ENCODE results near the gene CAMTA1. TPM values are rescaled to one million over a fixed set of nuclear protein-coding genes. Genes with fewer than 3 reads are reported as not detected.
"Not testable (repeated sequence)": the region's sequence is repeated elsewhere in the genome, so short reads cannot be mapped to it uniquely, and the experiment has no call there.

CAMTA1 gene
- total RNA-seq, 1 donor from 2014 or later: 63.8 TPM

DNA sequence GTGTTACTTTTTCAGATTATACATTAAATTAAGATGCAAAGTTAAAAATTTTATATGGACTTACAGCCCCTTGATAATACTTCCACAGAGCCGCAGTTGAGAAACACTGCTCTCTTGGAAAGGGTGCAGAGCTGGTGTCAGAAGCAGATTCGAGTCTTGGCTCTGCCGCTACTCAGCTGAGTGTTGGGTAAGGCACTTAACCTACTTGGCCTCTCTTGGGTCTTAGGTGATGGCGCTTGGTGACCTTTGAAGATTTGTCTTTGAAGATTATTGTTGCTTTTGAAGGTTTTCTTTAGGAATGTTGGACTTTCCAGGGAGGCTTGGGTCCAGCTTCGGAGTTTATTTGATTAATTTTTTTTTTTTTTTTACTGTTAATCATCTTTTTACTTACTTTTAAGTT is 48.5 kb downstream of the CAMTA1 start:
- H3K4me1 Mint-ChIP-seq (ENCODE audit: low read depth): peaks cover 18% of the 10 kb centered on the region
- DNase-seq (ENCODE audit: low spot score): no peak
- no peak overlapping the region for H3K4me3 Mint-ChIP-seq (ENCODE audit: unreplicated experiment)
- no peaks in the 10 kb centered on the region for H3K9me3 Mint-ChIP-seq (ENCODE audit: low read depth)
- TF ChIP-seq, protein P1, sequence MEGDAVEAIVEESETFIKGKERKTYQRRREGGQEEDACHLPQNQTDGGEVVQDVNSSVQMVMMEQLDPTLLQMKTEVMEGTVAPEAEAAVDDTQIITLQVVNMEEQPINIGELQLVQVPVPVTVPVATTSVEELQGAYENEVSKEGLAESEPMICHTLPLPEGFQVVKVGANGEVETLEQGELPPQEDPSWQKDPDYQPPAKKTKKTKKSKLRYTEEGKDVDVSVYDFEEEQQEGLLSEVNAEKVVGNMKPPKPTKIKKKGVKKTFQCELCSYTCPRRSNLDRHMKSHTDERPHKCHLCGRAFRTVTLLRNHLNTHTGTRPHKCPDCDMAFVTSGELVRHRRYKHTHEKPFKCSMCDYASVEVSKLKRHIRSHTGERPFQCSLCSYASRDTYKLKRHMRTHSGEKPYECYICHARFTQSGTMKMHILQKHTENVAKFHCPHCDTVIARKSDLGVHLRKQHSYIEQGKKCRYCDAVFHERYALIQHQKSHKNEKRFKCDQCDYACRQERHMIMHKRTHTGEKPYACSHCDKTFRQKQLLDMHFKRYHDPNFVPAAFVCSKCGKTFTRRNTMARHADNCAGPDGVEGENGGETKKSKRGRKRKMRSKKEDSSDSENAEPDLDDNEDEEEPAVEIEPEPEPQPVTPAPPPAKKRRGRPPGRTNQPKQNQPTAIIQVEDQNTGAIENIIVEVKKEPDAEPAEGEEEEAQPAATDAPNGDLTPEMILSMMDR (IDR thresholded peaks at IDR 0.05): no peak
- H3K27ac Mint-ChIP-seq (ENCODE audit: unreplicated experiment): no peak overlapping the region
- H3K27me3 Mint-ChIP-seq (ENCODE audit: low read depth): no peaks in the 10 kb centered on the region
- peaks cover 3% of the 10 kb centered on the region for H3K36me3 Mint-ChIP-seq (ENCODE audit: low read depth)

DNA sequence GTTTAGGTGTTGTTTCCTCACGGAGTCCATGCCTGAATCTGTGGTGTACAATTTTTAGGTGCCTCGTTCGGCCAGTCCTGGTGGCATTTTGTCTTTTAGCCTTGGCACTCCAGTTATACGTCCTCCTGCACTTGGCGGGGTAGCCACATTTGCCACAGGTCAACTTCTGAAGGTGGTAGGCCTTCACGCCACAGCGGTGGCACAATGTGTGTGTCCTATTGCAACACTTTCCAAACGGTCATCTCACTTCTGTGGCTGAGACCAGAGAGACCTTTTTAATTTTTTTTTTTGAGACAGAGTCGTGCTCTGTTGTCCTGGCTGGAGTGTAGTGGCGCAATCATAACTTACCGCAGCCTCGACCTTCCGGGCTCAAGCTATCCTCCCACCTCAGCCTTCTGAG is 49.1 kb downstream of the CAMTA1 start:
- Mint-ChIP-seq H3K27me3 (ENCODE audit: low read depth) (no peaks in the 10 kb centered on the region), H3K27ac (ENCODE audit: unreplicated experiment) (no peak overlapping the region), H3K4me3 (ENCODE audit: unreplicated experiment) (no peak overlapping the region), H3K4me1 (ENCODE audit: low read depth) (peaks cover 18% of the 10 kb centered on the region), H3K9me3 (ENCODE audit: low read depth) (no peaks in the 10 kb centered on the region), H3K36me3 (ENCODE audit: low read depth) (peaks cover 3% of the 10 kb centered on the region)
- no peak for DNase-seq (ENCODE audit: low spot score)
- TF ChIP-seq, protein P1 (IDR thresholded peaks at IDR 0.05): no peak

DNA sequence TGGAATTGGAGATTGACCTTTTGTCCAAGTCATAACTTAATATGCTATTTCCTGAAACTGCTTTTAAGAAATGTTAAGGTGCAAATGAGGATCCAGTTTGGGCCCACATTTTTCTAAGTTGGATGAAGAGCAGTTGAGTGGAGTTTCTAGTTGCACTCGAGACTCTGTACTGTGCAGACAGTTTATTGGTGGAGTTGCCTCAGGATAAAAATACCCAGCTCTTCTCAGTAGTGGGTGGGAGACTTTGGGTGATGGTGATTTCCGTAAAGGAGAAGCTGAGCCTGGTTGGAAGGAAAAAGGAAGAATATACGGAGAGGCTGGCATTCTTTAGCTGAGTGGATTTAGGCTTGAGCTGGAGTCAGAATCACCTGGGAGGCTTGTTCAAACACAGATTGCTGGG is 49.9 kb downstream of the CAMTA1 start:
- Mint-ChIP-seq H3K4me1 (ENCODE audit: low read depth) (peaks cover 18% of the 10 kb centered on the region), H3K27me3 (ENCODE audit: low read depth) (no peaks in the 10 kb centered on the region), H3K27ac (ENCODE audit: unreplicated experiment) (no peak overlapping the region), H3K36me3 (ENCODE audit: low read depth) (no peaks in the 10 kb centered on the region), H3K9me3 (ENCODE audit: low read depth) (no peaks in the 10 kb centered on the region), H3K4me3 (ENCODE audit: unreplicated experiment) (no peak overlapping the region)
- DNase-seq (ENCODE audit: low spot score): no peak
- TF ChIP-seq, protein P1 (IDR thresholded peaks at IDR 0.05): no peak

DNA sequence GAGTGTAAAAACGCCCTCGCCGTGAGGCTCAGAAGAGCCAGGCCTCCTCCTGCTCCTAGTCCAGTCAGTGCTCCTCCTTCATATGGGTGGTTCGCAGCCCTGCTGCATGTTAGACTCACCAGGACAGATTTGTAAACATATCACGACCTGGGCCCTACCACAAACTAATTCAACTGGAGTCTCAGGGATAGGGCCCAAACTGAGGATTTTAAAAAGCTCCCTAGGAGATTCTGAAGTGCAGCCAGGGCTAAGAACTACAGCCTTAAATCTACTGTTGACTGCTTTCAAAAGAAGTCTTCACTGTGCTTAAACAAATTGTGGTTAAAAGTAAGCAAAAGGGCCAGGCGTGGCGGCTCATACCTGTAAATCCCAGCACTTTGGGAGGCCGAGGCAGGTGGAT is 57.0 kb downstream of the CAMTA1 start:
- TF ChIP-seq, protein P1 (IDR thresholded peaks at IDR 0.05): no peak
- peaks cover 6% of the 10 kb centered on the region for H3K4me1 Mint-ChIP-seq (ENCODE audit: low read depth)
- H3K36me3 Mint-ChIP-seq (ENCODE audit: low read depth): peaks cover 16% of the 10 kb centered on the region
- H3K27me3 Mint-ChIP-seq (ENCODE audit: low read depth): no peaks in the 10 kb centered on the region
- no peak for DNase-seq (ENCODE audit: low spot score)
- no peak overlapping the region for H3K4me3 Mint-ChIP-seq (ENCODE audit: unreplicated experiment)
- H3K27ac Mint-ChIP-seq (ENCODE audit: unreplicated experiment): no peak overlapping the region
- peaks cover 3% of the 10 kb centered on the region for H3K9me3 Mint-ChIP-seq (ENCODE audit: low read depth)

DNA sequence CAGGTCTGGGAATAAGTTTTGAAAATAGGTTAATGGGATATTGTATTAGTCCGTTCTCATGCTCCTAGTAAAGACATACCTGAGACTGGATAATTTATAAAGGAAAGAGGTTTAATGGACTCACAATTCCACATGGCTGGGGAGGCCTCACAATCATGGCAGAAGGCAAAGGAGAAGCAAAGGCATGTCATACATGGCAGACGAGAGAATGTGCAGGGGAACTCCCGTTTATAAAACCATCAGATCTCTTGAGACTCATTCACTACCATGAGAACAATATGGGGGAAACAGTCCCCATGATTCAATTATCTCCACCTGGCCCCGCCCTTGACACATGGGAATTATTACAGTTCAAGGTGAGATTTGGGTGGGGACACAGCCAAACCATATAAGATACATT is 60.5 kb downstream of the CAMTA1 start:
- Mint-ChIP-seq H3K36me3 (ENCODE audit: low read depth) (peaks cover 14% of the 10 kb centered on the region), H3K4me1 (ENCODE audit: low read depth) (peaks cover 13% of the 10 kb centered on the region)
- not testable (repeated sequence) for DNase-seq (ENCODE audit: low spot score); H3K27ac Mint-ChIP-seq (ENCODE audit: unreplicated experiment); H3K9me3 Mint-ChIP-seq (ENCODE audit: low read depth); H3K4me3 Mint-ChIP-seq (ENCODE audit: unreplicated experiment); H3K27me3 Mint-ChIP-seq (ENCODE audit: low read depth)

DNA sequence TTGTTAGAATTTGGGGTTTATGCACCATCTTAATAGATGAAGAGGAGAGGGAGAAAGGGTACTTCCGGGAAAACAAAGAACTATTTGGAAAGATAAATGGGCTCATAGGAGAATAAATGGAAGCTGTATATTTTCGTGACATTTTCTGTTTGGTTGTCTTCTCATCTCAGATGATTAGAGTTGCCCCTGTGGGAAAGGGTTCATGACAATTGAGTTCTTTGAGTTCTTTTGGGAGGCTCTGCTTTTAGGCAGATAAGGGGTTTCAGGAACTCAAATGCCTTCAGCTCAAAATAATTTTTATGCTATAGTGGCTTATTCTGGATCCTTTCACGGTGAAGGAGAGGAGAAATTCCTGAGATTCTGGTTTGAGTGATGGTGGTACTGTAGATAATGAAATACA is 63.6 kb downstream of the CAMTA1 start:
- peaks cover 15% of the 10 kb centered on the region for H3K36me3 Mint-ChIP-seq (ENCODE audit: low read depth)
- TF ChIP-seq, protein P1 (IDR thresholded peaks at IDR 0.05): no peak

More for the DNA sequence above, 63.6 kb downstream of the CAMTA1 start:
- H3K9me3 Mint-ChIP-seq (ENCODE audit: low read depth): peaks cover 9% of the 10 kb centered on the region
- no peaks in the 10 kb centered on the region for H3K27me3 Mint-ChIP-seq (ENCODE audit: low read depth)
- H3K4me1 Mint-ChIP-seq (ENCODE audit: low read depth): peaks cover 19% of the 10 kb centered on the region
- no peak for DNase-seq (ENCODE audit: low spot score)
- no peak overlapping the region for H3K27ac Mint-ChIP-seq (ENCODE audit: unreplicated experiment)
- H3K4me3 Mint-ChIP-seq (ENCODE audit: unreplicated experiment): no peak overlapping the region
